Activated gamma-delta T cell treated with anti-CD3 and anti-CD28 coated beads, Interleukin-2, amount 50 U/mL, for 16 hours (primary cell): Measurements from ENCODE around the gene UBXN2A.
"Not testable (repeated sequence)": the region's sequence is repeated elsewhere in the genome, so short reads cannot be mapped to it uniquely, and the experiment has no call there.

ENCODE experiments used
- DNase-seq: peaks from one replicate; pipeline ENCODE4 v3.0.0-alpha.2; 2020; ENCODE audit warnings: low read depth

The UBXN2A gene

GRCh38 chr2:24011250-24012104, 71.2 kb downstream of the UBXN2A start:
- DNase-seq: no peak

GRCh38 chr2:24012521-24013188, 72.4 kb downstream of the UBXN2A start:
- DNase-seq: no peak

GRCh38 chr2:24014902-24015301, 74.6 kb downstream of the UBXN2A start:
- DNase-seq: not testable (repeated sequence)

DNA sequence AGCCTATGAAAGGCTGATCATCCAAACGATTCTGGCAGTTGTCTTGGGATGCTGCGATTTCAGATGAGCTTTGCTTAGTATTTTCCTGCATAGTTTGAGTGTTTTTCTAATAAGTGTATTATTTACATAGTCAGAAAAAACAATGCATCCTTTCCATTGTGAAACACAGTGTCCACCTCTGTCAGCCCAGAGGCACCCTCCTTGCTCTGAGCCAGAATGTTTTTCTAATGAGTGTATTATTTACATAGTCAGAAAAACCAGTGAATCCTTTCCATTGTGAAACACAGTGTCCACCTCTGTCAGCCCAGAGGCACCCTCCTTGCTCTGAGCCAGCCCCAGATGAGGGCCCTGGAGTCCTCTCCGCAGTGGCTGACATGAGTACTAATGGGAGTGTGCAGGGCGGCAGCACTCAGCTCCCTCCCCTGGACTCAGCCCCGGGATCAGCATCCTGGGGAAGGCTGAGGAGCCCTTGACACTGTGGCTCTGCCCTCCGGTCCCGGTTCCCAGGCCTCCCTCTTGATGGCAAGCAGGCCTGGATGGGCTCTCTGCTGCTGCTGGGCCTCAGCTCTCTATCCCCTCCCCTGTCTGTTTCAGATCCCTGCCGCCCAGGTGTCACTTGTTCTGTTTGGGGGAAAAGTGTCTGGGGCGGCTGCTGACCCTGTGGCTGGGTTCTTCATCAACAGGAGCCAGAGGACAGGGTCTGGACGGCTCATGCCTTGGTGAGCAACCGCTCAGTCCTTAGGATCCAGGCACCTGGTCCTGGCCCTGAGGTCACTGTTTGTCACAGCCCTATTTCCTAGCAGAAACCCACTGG, 75.5 kb downstream of the UBXN2A start:
- no peak for DNase-seq

DNA sequence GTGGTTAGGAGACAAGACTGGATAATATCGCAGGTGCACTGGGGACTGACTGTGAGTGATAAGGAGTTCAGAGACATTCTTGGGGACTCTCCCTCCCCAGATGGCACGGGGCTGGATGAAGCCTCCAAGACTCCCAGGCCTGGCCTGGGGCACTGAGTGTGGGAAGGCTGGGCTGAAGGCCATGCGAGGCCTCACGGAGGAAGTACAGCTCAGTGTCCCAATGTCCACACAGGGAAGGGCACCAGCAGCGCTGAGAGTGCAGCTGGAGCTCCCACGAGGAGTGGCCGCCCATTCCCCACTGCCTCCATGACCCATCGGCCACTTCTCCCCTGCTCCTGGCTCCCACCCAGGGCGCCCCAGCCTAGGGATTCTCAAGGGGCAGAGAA, 76.1 kb downstream of the UBXN2A start:
- no peak for DNase-seq

DNA sequence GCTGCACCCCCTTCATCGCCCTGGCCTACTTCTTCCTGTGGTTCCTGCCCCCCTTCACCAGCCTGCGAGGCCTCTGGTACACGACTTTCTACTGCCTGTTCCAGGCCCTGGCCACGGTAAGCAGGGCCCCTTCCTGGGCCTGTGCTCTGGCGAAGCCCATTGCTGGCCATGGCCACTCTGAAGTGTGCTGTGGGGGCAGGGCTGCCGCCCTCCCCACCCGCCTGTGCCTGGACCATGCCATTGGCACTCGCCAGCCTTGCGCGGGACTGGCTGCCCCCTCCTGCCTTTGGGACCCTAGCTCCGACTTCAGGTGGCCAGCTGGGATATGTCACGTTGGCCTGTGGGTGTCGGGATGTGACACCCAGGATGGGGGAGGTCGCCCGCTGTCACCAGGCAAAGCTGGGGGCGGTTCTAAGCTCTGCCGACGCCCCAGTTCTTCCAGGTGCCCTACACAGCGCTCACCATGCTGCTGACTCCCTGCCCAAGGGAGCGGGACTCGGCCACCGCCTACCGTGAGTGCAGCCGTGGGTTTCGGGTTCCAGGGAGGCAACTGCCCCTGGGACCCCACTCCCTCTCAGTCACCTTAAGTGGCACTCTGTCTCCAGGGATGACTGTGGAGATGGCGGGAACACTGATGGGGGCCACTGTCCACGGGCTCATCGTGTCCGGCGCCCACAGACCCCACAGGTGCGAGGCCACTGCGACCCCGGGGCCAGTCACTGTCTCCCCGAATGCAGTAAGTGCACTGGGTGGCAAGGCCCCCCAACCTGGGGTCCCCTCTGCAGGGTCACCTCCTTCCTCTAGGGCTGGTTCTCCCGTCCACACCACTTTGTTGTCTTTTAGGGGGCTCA, 76.8 kb downstream of the UBXN2A start:
- DNase-seq: no peak

GRCh38 chr2:24017711-24018110, 77.4 kb downstream of the UBXN2A start:
- DNase-seq: no peak

- no peak for DNase-seq
Measured at GRCh38 chr2:24018241-24018640, 78.0 kb downstream of the UBXN2A start.

DNA sequence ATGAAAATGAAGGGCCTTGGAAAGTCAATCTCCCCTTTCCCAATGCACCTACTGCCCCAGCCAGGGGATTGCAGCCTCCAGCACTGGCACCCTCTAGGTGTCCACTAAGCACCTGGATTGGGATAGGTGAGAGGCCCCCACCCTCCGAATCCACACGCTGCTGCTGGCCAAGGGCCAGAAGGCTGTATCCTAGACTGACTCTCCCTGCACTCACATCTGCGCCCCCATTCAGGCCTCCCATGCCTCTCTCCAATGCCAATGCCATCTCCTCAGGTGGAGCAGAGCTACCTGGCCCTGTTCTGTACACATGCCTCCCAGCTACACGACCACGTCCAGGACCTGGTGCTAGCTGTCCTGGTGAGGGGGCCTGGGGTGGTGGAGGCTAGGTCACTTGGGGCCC, 79.5 kb downstream of the UBXN2A start:
- no peak for DNase-seq

DNA sequence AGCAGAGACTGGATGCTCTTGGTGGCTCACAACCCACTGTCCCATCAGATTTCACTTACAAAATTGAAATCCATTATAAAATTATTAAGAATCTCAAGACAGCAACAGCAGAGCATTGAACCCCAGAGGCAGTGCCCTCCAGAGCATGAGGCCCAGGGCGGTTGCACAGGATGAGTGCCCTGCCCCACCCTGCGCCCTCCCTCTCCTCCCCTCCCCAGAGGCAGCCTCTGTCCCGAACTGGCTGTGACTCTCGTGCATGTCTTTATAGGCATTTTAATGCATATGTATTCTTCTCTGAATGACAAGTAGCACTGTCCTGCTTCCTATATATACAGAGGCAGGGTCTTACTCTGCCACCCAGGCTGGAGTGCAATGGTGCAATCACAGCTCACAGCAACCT, 80.0 kb downstream of the UBXN2A start:
- DNase-seq: no peak

- DNase-seq: no peak
Measured at GRCh38 chr2:24021122-24021998, 81.1 kb downstream of the UBXN2A start.

GRCh38 chr2:24022324-24022974, 82.2 kb downstream of the UBXN2A start:
- no peak for DNase-seq

DNA sequence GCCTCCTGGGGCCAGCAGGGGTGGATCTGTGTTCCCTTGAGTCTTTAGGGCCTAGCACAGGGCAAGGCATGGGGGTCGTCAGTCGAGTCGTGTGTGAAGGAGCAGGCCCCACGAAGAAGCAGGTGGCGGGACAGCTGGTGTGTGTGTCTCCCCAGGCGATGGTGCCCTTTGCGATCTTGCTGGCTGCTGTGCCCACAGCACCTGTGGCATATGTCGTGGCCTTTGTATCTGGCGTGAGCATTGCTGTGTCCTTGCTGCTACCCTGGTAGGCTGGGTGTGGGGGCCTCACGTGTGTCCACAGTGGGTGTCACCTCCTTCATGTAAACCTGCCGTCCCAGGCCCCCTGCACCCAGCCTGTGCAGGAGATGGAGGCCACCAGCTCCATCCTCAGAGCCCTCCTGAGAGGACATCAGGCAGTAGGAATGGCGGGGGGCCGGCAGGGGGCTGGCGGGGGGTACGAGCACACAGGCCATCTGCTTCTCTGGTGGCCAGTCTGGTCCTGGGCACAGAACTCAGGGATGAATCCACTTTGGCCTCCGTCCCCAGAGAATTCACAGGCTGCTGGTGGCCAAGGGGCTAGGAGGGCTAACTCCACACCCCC, 82.8 kb downstream of the UBXN2A start:
- no peak for DNase-seq

DNA sequence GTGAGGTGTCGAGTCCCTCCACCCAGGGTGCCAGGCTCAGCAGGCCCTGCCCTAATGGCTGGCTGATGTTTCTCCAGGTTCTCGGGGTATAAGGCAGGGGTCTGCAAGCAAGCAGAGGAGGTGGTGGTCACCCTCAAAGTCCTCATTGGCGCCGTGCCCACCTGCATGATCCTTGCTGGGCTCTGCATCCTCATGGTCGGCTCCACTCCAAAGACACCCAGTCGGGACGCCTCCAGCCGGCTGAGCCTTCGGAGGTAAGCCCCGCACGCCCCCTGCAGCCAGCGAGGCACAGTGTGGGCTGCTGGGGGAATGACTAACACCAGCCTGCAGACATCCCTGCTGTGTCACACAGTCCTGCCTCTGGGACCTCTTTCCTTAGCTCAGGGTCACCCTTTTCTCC, 83.8 kb downstream of the UBXN2A start:
- DNase-seq: no peak

DNA sequence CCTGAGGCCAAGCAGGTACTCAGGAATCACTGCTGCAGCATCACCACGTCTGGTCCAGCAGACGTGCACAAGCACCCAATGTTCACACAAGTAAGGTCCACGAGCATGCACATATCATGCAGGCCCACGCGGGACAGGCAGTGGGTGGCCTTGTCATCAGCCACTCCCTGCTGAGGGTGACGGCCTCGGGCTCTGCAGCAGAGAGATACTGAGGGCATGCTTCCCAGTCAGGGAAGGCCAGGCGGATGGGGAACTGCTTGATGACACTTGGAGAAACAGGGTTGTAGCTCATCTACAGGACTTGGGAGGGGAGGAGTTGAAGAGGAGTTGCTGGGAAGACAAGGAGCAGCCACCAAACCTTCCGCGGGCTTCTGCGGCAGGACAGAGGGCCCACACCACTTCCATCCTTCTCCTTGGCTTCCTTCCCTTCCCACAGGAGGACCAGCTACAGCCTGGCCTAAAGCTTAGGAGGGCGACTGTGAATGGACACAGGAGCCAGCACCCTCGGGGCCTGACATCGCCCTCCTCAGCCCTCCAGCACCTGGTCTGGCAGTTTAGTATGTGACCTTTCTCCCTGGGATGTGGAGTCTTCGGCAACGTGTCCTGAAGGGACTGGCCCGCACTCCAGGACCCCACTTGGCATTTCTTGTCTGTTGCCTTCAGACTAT, 84.9 kb downstream of the UBXN2A start:
- no peak for DNase-seq

DNA sequence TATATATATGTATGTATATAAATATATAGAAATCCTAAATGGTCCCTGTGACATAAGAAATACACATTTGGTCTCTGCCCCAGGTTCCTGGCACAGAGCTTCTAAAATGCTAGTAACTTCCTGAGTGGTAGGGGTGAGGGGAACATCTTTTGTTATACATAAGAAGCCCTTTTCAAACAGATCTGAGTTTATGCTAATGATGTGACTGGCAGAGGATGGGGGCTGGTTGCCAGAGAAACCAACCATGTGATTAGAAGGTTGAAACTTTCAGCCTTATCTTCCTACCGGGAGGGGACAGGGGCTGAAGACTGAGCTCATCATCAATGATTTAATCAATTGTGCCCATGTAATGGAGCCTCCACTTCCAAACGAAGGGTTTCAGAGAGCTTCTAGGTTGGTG, 86.0 kb downstream of the UBXN2A start:
- no peak for DNase-seq

GRCh38 chr2:24038786-24039499, 98.7 kb downstream of the UBXN2A start:
- no peak for DNase-seq

- DNase-seq: no peak
Measured at GRCh38 chr2:24040511-24040910, 100.2 kb downstream of the UBXN2A start.

GRCh38 chr2:24043133-24043532, 102.9 kb downstream of the UBXN2A start:
- DNase-seq: not testable (repeated sequence)
